H1 (cell line): ENCODE measurements around the gene DHX32. TPM values are rescaled to one million over a fixed set of nuclear protein-coding genes. Genes with fewer than 3 reads are reported as not detected.

ENCODE experiments used
- MAFK ChIP-seq: IDR thresholded peaks from 2 replicates; pipeline ENCODE4 v1.6.1; 2012; ENCODE audit warnings: low read depth, mild to moderate bottlenecking, improper control_type of control experiment, low read length
- polyA plus RNA-seq, 7 experiments: library from polyadenylated mRNA; depleted of rRNA in 3 of 7; stranded (reverse) in 5 of 7; unstranded in 2 of 7; fragments of >200 nt in 5 of 7; fragments of 200-250 nt in 2 of 7; gene quantifications; 1 replicate in 5 of 7; 2 replicates in 1 of 7; 4 replicates in 1 of 7; pipeline versions ENCODE4 v1.2.1 to v1.2.3, GENCODE V29; 2011 to 2013; ENCODE audit warnings: missing spikeins in 2 of 7, mixed read lengths in 2 of 7
- total RNA-seq: library from RNA; stranded (reverse); fragmentation: NEBNext Ultra II Directional; extraction: Animal tissue kit (Norgen Biotek cat#: 25700); gene quantifications from 2 replicates; pipeline ENCODE4 v1.2.1, GENCODE V29; 2021
- TF ChIP-seq, protein P1 (sequence below): IDR thresholded peaks from 2 replicates; pipeline ENCODE4 v1.6.1; 2012; ENCODE audit warnings: low read length, inconsistent platforms

The DHX32 gene
- total and polyA plus RNA-seq, 2 of the 8 experiments (the other 6 are each of a cell fraction or from before 2014, with no cell fraction given), result 12.4 to 15.8 TPM

DNA sequence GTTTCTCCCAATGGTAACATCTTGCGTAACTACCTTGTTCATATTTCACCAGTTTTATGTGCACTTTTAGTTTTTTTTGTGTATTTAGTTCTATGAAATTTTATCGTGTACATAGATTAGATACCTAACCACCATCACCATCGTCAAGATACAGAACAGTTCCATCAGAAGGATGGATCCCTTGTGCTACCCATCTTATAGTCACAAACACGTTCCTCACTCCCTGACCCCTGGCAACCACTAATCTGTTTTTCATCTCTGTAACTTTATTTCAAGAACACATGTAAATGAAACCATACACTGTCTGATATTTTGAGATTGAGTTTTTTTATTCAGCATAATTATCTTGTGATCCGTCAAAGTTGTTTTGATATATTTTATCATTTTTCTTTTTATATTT lies 45.2 kb upstream of the DHX32 start (continued):
- TF ChIP-seq, protein P1, sequence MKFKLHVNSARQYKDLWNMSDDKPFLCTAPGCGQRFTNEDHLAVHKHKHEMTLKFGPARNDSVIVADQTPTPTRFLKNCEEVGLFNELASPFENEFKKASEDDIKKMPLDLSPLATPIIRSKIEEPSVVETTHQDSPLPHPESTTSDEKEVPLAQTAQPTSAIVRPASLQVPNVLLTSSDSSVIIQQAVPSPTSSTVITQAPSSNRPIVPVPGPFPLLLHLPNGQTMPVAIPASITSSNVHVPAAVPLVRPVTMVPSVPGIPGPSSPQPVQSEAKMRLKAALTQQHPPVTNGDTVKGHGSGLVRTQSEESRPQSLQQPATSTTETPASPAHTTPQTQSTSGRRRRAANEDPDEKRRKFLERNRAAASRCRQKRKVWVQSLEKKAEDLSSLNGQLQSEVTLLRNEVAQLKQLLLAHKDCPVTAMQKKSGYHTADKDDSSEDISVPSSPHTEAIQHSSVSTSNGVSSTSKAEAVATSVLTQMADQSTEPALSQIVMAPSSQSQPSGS, result no peak
- TF ChIP-seq MAFK, result no peak
